ENCODE results near the gene MARK3. TPM values are rescaled to one million over a fixed set of nuclear protein-coding genes. Genes with fewer than 3 reads are reported as not detected.

Gene MARK3
- total RNA-seq, 1 experiment from 2014 or later, result 81.9 TPM

DNA sequence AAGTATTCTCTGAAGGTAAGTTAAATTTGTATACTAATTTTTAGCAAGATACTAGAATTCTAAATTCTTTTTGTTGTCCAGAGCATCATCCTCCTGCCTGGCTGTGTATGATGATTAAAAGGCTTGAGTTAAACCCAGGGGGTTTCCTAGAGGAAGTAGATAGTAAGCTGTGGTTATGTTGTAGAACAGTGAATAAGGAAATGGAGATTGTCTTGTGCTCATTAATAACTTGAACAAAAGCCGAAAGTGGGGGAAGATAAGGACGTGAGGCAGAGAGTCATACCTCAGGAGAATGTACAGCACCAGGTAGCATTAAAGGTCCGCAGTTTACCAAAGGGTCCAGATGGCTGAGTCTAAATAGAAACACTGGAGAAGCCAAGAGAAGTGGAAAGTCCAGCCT, 95.4 kb downstream of the MARK3 start:
- H3K27ac Mint-ChIP-seq, result peak overlapping the region in 1 of 3 experiments; percentile 10; a peak in 1 of 7 replicates
- H3K9ac ChIP-seq (ENCODE audit: extremely low read depth, insufficient read length, low read length), result no peak overlapping the region

More for the DNA sequence above, 95.4 kb downstream of the MARK3 start:
- Histone ChIP-seq H3K79me1 (ENCODE audit: insufficient read depth, low read depth, low read length, poor library complexity, severe bottlenecking) (no peaks in the 10 kb centered on the region), H2AK5ac (ENCODE audit: insufficient read length, low read length) (no peak overlapping the region), H3K9me3 (ENCODE audit: control insufficient read depth, low read depth, low read length) (no peaks in the 10 kb centered on the region), H3K18ac (ENCODE audit: insufficient read length, low read depth, low read length) (no peak overlapping the region), H4K91ac (ENCODE audit: insufficient read length, low read depth, low read length) (no peak overlapping the region), H2BK120ac (ENCODE audit: low read depth, low read length, poor library complexity, severe bottlenecking) (no peak overlapping the region), H2BK15ac (ENCODE audit: low read depth, low read length) (no peak overlapping the region), H3K23ac (ENCODE audit: insufficient read length, low read depth, low read length) (no peak overlapping the region), H2BK12ac (ENCODE audit: insufficient read length, low read depth, low read length) (no peak overlapping the region), H3K56ac (ENCODE audit: insufficient read length, low read depth, low read length) (no peak overlapping the region), H2AFZ (ENCODE audit: low read length) (no peak overlapping the region), H2BK20ac (ENCODE audit: low read depth, low read length, poor library complexity, severe bottlenecking) (no peak overlapping the region), H3K4ac (ENCODE audit: low read depth, low read length) (no peak overlapping the region), H4K8ac (replicated peaks; ENCODE audit: insufficient read length, low read depth, low read length) (no peak overlapping the region), H3K79me2 (ENCODE audit: insufficient read depth, low read length) (no peaks in the 10 kb centered on the region), H3K14ac (ENCODE audit: insufficient read depth, low read length) (no peak overlapping the region), H4K20me1 (ENCODE audit: control insufficient read depth, insufficient read depth, insufficient read length) (no peaks in the 10 kb centered on the region), H3K4me2 (ENCODE audit: insufficient read depth, insufficient read length, low read length) (no peak overlapping the region), H4K5ac (ENCODE audit: insufficient read length, low read depth, low read length) (no peak overlapping the region), H3K27me3 (ENCODE audit: insufficient read depth, low read length) (no peaks in the 10 kb centered on the region), H3K27ac (ENCODE audit: insufficient read length, low read depth, low read length) (no peak overlapping the region), H2BK5ac (ENCODE audit: insufficient read length, low read length) (no peak overlapping the region), H3K23me2 (ENCODE audit: insufficient read length, low read depth, low read length, poor library complexity, severe bottlenecking) (no peaks in the 10 kb centered on the region), H3T11ph (ENCODE audit: low read length) (no peak overlapping the region), H3K4me1 (ENCODE audit: insufficient read depth, low read length) (no peaks in the 10 kb centered on the region)
- TF ChIP-seq, protein P1, sequence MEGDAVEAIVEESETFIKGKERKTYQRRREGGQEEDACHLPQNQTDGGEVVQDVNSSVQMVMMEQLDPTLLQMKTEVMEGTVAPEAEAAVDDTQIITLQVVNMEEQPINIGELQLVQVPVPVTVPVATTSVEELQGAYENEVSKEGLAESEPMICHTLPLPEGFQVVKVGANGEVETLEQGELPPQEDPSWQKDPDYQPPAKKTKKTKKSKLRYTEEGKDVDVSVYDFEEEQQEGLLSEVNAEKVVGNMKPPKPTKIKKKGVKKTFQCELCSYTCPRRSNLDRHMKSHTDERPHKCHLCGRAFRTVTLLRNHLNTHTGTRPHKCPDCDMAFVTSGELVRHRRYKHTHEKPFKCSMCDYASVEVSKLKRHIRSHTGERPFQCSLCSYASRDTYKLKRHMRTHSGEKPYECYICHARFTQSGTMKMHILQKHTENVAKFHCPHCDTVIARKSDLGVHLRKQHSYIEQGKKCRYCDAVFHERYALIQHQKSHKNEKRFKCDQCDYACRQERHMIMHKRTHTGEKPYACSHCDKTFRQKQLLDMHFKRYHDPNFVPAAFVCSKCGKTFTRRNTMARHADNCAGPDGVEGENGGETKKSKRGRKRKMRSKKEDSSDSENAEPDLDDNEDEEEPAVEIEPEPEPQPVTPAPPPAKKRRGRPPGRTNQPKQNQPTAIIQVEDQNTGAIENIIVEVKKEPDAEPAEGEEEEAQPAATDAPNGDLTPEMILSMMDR (conservative IDR thresholded peaks at IDR 0.05), result no peak
- Mint-ChIP-seq H3K27me3 (ENCODE audit: low read depth) (no peaks in the 10 kb centered on the region), H3K4me1 (no peaks in the 10 kb centered on the region), H3K9me3 (no peaks in the 10 kb centered on the region), H3K4me3 (no peak overlapping the region), H3K36me3 (ENCODE audit: insufficient read depth in 1 of 3, low read depth in 3 of 3) (peaks cover 19 to 73% (median 47%) of the 10 kb centered on the region in 3 experiments; a peak in 6 of 7 replicates)
- no CpG with 5 or more reads among the region's 3 CpGs for WGBS (ENCODE audit: extremely low coverage, insufficient read length, low lambda C conversion rate)
- DNase-seq, result no peak

All from H9 (cell line).